WTC11 (cell line): ENCODE measurements around the gene KIF21B.

Source experiments
- ESRRA ChIP-seq: sonication (generic); formaldehyde crosslinking; IDR thresholded peaks from 2 replicates; pipeline ENCODE4 v1.8.1; 2022; ENCODE audit warnings: mild to moderate bottlenecking, missing genetic modification reagents, borderline replicate concordance
- ETV6 ChIP-seq: sonication (generic); formaldehyde crosslinking; IDR thresholded peaks from 2 replicates; pipeline ENCODE4 v1.8.1; 2022; ENCODE audit warnings: mild to moderate bottlenecking, missing genetic modification reagents
- FOXP1 ChIP-seq: sonication (generic); formaldehyde crosslinking; IDR thresholded peaks from 2 replicates; pipeline ENCODE4 v1.8.0; 2022; ENCODE audit warnings: missing genetic modification reagents, mild to moderate bottlenecking, moderate library complexity, borderline replicate concordance
- HMGA2 ChIP-seq: fragments of 250-450 bp; sonication (Bioruptor Pico); IDR thresholded peaks from 2 replicates; pipeline ENCODE4 v1.4.0; 2021; ENCODE audit warnings: mild to moderate bottlenecking, moderate library complexity
- IRF1 ChIP-seq: sonication (generic); formaldehyde crosslinking; IDR thresholded peaks from 2 replicates; pipeline ENCODE4 v1.8.0; 2023; ENCODE audit warnings: missing genetic modification reagents
- MLX ChIP-seq: sonication (generic); formaldehyde crosslinking; IDR thresholded peaks from 2 replicates; pipeline ENCODE4 v1.8.1; 2023; ENCODE audit warnings: mild to moderate bottlenecking, missing genetic modification reagents, moderate library complexity
- TCF7 ChIP-seq: sonication (generic); formaldehyde crosslinking; IDR thresholded peaks from 2 replicates; pipeline ENCODE4 v1.8.0; 2022; ENCODE audit warnings: mild to moderate bottlenecking, low read depth, missing genetic modification reagents, moderate library complexity
- TEAD1 ChIP-seq: sonication (generic); formaldehyde crosslinking; IDR thresholded peaks from 2 replicates; pipeline ENCODE4 v1.8.0; 2022; ENCODE audit warnings: mild to moderate bottlenecking, missing genetic modification reagents
- TP53 ChIP-seq: sonication (generic); formaldehyde crosslinking; IDR thresholded peaks from 2 replicates; pipeline ENCODE4 v1.8.1; 2023; ENCODE audit warnings: mild to moderate bottlenecking, missing genetic modification reagents
- ZNF121 ChIP-seq: sonication (generic); formaldehyde crosslinking; IDR thresholded peaks from 2 replicates; pipeline ENCODE4 v1.8.0; 2023; ENCODE audit warnings: missing genetic modification reagents
- ZNF416 ChIP-seq: fragments of 250-450 bp; sonication (Bioruptor Pico); IDR thresholded peaks from 2 replicates; pipeline ENCODE4 v1.9.0; 2021; ENCODE audit warnings: mild to moderate bottlenecking, inconsistent platforms
- TF ChIP-seq, protein P1 (sequence below): fragments of 200-600 bp; IDR thresholded peaks from 2 replicates; pipeline ENCODE4 v1.8.0; 2022; ENCODE audit warnings: antibody characterized with exemption
- TF ChIP-seq, protein P2 (sequence below): sonication (generic); formaldehyde crosslinking; IDR thresholded peaks from 2 replicates; pipeline ENCODE4 v1.8.1; 2022; ENCODE audit warnings: mild to moderate bottlenecking, moderate library complexity, missing genetic modification reagents
- TF ChIP-seq, protein P3 (sequence below): sonication (generic); formaldehyde crosslinking; IDR thresholded peaks from 2 replicates; pipeline ENCODE4 v1.8.1; 2023; ENCODE audit warnings: mild to moderate bottlenecking, missing genetic modification reagents

GRCh38 chr1:200975458-200975857 is 48.1 kb downstream of the KIF21B start:
- TF ChIP-seq MLX (CRISPR knock-in tag) (no peak), TEAD1 (CRISPR knock-in tag) (no peak), FOXP1 (no peak), ZNF121 (no peak), ESRRA (CRISPR knock-in tag) (no peak), TP53 (CRISPR knock-in tag) (no peak), ETV6 (no peak), TCF7 (CRISPR knock-in tag) (no peak), IRF1 (CRISPR knock-in tag) (no peak), HMGA2 (no peak), ZNF416 (CRISPR knock-in tag) (no peak)
- TF ChIP-seq, protein P1, sequence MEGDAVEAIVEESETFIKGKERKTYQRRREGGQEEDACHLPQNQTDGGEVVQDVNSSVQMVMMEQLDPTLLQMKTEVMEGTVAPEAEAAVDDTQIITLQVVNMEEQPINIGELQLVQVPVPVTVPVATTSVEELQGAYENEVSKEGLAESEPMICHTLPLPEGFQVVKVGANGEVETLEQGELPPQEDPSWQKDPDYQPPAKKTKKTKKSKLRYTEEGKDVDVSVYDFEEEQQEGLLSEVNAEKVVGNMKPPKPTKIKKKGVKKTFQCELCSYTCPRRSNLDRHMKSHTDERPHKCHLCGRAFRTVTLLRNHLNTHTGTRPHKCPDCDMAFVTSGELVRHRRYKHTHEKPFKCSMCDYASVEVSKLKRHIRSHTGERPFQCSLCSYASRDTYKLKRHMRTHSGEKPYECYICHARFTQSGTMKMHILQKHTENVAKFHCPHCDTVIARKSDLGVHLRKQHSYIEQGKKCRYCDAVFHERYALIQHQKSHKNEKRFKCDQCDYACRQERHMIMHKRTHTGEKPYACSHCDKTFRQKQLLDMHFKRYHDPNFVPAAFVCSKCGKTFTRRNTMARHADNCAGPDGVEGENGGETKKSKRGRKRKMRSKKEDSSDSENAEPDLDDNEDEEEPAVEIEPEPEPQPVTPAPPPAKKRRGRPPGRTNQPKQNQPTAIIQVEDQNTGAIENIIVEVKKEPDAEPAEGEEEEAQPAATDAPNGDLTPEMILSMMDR: no peak
- TF ChIP-seq, protein P2, sequence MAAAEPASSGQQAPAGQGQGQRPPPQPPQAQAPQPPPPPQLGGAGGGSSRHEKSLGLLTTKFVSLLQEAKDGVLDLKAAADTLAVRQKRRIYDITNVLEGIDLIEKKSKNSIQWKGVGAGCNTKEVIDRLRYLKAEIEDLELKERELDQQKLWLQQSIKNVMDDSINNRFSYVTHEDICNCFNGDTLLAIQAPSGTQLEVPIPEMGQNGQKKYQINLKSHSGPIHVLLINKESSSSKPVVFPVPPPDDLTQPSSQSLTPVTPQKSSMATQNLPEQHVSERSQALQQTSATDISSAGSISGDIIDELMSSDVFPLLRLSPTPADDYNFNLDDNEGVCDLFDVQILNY (CRISPR knock-in tag): no peak
- TF ChIP-seq, protein P3, sequence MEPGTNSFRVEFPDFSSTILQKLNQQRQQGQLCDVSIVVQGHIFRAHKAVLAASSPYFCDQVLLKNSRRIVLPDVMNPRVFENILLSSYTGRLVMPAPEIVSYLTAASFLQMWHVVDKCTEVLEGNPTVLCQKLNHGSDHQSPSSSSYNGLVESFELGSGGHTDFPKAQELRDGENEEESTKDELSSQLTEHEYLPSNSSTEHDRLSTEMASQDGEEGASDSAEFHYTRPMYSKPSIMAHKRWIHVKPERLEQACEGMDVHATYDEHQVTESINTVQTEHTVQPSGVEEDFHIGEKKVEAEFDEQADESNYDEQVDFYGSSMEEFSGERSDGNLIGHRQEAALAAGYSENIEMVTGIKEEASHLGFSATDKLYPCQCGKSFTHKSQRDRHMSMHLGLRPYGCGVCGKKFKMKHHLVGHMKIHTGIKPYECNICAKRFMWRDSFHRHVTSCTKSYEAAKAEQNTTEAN (CRISPR knock-in tag): no peak
